GM12865 (cell line): ENCODE results near the gene RAB11B.
"Not testable (repeated sequence)": the region's sequence is repeated elsewhere in the genome, so short reads cannot be mapped to it uniquely, and the experiment has no call there.

Experiments used
- DNase-seq: peaks from one replicate; pipeline ENCODE4 v3.0.0; 2010; ENCODE audit warnings: low read depth
- H3K4me3 ChIP-seq: 2 replicates; pipeline ENCODE4 v1.5.1; 2011; ENCODE audit warnings: mild to moderate bottlenecking, low read depth, low read length, control low read depth
- CTCF ChIP-seq: IDR thresholded peaks from 2 replicates; pipeline ENCODE4 v1.5.1; 2011; ENCODE audit warnings: low read length, control low read depth, low read depth, inconsistent platforms; ENCODE audit not compliant: insufficient read depth; ENCODE audit errors: missing control alignments

RAB11B gene

GRCh38 chr19:8389891-8390616, at the start of gene RAB11B:
Gene RAB11B (plus strand): TSS chr19:8390360. CDS start chr19:8390417, 57 bp downstream.
- DNase-seq = peak; percentile 100
- peak within 1 kb of the TSS; percentile 79 for H3K4me3 ChIP-seq
- no peak for TF ChIP-seq CTCF

- DNase-seq, H3K4me3 ChIP-seq: not testable (repeated sequence)
These were observed 48.7 kb upstream of the RAB11B start for GRCh38 chr19:8341504-8341903.

- no peak for TF ChIP-seq CTCF
- no peak for DNase-seq
- no peak overlapping the region for H3K4me3 ChIP-seq
These were observed 47.9 kb upstream of the RAB11B start for GRCh38 chr19:8342316-8342683.

GRCh38 chr19:8342684-8343482, 47.3 kb upstream of the RAB11B start, which contains the start of gene KANK3:
Gene KANK3 (minus strand): TSS chr19:8343262. CDS start chr19:8337828, 5,434 bp downstream.
- no peak for TF ChIP-seq CTCF
- peak within 1 kb of the TSS; percentile 57 for H3K4me3 ChIP-seq
- peak; percentile 99 for DNase-seq

- no peak for TF ChIP-seq CTCF
- peak overlapping the region; percentile 34 for H3K4me3 ChIP-seq
- DNase-seq = no peak
These were observed 46.7 kb upstream of the RAB11B start for GRCh38 chr19:8343483-8343844.

- not testable (repeated sequence) for H3K4me3 ChIP-seq, DNase-seq
These were observed 40.4 kb upstream of the RAB11B start for GRCh38 chr19:8349629-8350372.

GRCh38 chr19:8352134-8352827, 37.9 kb upstream of the RAB11B start:
- no peak overlapping the region for H3K4me3 ChIP-seq
- DNase-seq = no peak
- no peak for TF ChIP-seq CTCF

GRCh38 chr19:8352845-8353244, 37.3 kb upstream of the RAB11B start:
- not testable (repeated sequence) for H3K4me3 ChIP-seq

More at GRCh38 chr19:8352845-8353244, 37.3 kb upstream of the RAB11B start:
- not testable (repeated sequence) for DNase-seq
